ENCODE results near the gene CCDC159. TPM values are rescaled to one million over a fixed set of nuclear protein-coding genes. Genes with fewer than 3 reads are reported as not detected.

CCDC159 gene
- total and polyA plus RNA-seq, 2 of the 13 experiments (the other 11 are each of a cell fraction or from before 2014, with no cell fraction given) = 1.7 to 6.3 TPM

GRCh38 chr19:11374433-11375142 lies 28.3 kb downstream of the CCDC159 start, which contains the start of gene SWSAP1 (continued):
- TF ChIP-seq PAF1 (CRISPR knock-in tag; IDR thresholded peaks at IDR 0.05) (no peak), ONECUT2 (CRISPR knock-in tag; IDR thresholded peaks at IDR 0.05) (no peak), ZNF282 (IDR thresholded peaks at IDR 0.05; ENCODE audit: partially characterized antibody) (no peak), TCF12 (IDR thresholded peaks at IDR 0.05) (no peak), TCF12 (CRISPR knock-in tag; IDR thresholded peaks at IDR 0.05) (no peak), ZSCAN12 (CRISPR knock-in tag; IDR thresholded peaks at IDR 0.05) (no peak), MXI1 (IDR thresholded peaks at IDR 0.05; ENCODE audit: borderline replicate concordance, low read depth, low read length) (peak; percentile 58; the same call in 1 of the 3 replicates), SIN3A (IDR thresholded peaks at IDR 0.05; ENCODE audit: borderline replicate concordance, low read depth, low read length) (no peak), CBFB (CRISPR knock-in tag; IDR thresholded peaks at IDR 0.05) (no peak; the same call in 1 of the 2 replicates), EZH2 (conservative IDR thresholded peaks at IDR 0.05; ENCODE audit: low read depth, low read length) (no peak), ZNF839 (CRISPR knock-in tag; IDR thresholded peaks at IDR 0.05; ENCODE audit: borderline replicate concordance) (no peak), TSC22D2 (CRISPR knock-in tag; IDR thresholded peaks at IDR 0.05; ENCODE audit: borderline replicate concordance) (no peak; the same call in 1 of the 2 replicates), RBFOX2 (IDR thresholded peaks at IDR 0.05; ENCODE audit: low read depth, low read length) (peak; percentile 86), ZNF607 (CRISPR knock-in tag; IDR thresholded peaks at IDR 0.05; ENCODE audit: borderline replicate concordance) (peak; percentile 78; the same call in 1 of the 2 replicates), HIVEP1 (CRISPR knock-in tag; IDR thresholded peaks at IDR 0.05) (no peak), MYNN (CRISPR knock-in tag; IDR thresholded peaks at IDR 0.05; ENCODE audit: low read depth) (no peak; the same call in 1 of the 2 replicates), ZKSCAN8 (CRISPR knock-in tag; IDR thresholded peaks at IDR 0.05; ENCODE audit: borderline replicate concordance) (no peak), CENPX (CRISPR knock-in tag; IDR thresholded peaks at IDR 0.05) (no peak), NFYB (CRISPR knock-in tag; IDR thresholded peaks at IDR 0.05) (peak; percentile 85), ZNF7 (CRISPR knock-in tag; IDR thresholded peaks at IDR 0.05) (no peak), HNF1B (CRISPR knock-in tag; IDR thresholded peaks at IDR 0.05) (peak; percentile 71), ZNF761 (CRISPR knock-in tag; conservative IDR thresholded peaks at IDR 0.05) (no peak), ZNF737 (CRISPR knock-in tag; IDR thresholded peaks at IDR 0.05; ENCODE audit: borderline replicate concordance) (no peak), ZNF207 (IDR thresholded peaks at IDR 0.05; ENCODE audit: borderline replicate concordance) (no peak)
- TF ChIP-seq, protein P1, sequence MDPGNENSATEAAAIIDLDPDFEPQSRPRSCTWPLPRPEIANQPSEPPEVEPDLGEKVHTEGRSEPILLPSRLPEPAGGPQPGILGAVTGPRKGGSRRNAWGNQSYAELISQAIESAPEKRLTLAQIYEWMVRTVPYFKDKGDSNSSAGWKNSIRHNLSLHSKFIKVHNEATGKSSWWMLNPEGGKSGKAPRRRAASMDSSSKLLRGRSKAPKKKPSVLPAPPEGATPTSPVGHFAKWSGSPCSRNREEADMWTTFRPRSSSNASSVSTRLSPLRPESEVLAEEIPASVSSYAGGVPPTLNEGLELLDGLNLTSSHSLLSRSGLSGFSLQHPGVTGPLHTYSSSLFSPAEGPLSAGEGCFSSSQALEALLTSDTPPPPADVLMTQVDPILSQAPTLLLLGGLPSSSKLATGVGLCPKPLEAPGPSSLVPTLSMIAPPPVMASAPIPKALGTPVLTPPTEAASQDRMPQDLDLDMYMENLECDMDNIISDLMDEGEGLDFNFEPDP (CRISPR knock-in tag; conservative IDR thresholded peaks at IDR 0.05) = no peak
- TF ChIP-seq, protein P2, sequence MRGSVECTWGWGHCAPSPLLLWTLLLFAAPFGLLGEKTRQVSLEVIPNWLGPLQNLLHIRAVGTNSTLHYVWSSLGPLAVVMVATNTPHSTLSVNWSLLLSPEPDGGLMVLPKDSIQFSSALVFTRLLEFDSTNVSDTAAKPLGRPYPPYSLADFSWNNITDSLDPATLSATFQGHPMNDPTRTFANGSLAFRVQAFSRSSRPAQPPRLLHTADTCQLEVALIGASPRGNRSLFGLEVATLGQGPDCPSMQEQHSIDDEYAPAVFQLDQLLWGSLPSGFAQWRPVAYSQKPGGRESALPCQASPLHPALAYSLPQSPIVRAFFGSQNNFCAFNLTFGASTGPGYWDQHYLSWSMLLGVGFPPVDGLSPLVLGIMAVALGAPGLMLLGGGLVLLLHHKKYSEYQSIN (CRISPR knock-in tag; IDR thresholded peaks at IDR 0.05; ENCODE audit: borderline replicate concordance) = no peak
- TF ChIP-seq, protein P3, sequence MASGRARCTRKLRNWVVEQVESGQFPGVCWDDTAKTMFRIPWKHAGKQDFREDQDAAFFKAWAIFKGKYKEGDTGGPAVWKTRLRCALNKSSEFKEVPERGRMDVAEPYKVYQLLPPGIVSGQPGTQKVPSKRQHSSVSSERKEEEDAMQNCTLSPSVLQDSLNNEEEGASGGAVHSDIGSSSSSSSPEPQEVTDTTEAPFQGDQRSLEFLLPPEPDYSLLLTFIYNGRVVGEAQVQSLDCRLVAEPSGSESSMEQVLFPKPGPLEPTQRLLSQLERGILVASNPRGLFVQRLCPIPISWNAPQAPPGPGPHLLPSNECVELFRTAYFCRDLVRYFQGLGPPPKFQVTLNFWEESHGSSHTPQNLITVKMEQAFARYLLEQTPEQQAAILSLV (CRISPR knock-in tag; IDR thresholded peaks at IDR 0.05; ENCODE audit: borderline replicate concordance) = peak; percentile 75; the same call in 1 of the 2 replicates
